ENCODE results near the gene ETV6. TPM values are rescaled to one million over a fixed set of nuclear protein-coding genes. Genes with fewer than 3 reads are reported as not detected.
A peak's percentile ranks its signal among the peaks of the same experiment; 100 is the strongest.

ETV6 gene
- total RNA-seq, 1 donor from 2014 or later, result 14.7 TPM

DNA sequence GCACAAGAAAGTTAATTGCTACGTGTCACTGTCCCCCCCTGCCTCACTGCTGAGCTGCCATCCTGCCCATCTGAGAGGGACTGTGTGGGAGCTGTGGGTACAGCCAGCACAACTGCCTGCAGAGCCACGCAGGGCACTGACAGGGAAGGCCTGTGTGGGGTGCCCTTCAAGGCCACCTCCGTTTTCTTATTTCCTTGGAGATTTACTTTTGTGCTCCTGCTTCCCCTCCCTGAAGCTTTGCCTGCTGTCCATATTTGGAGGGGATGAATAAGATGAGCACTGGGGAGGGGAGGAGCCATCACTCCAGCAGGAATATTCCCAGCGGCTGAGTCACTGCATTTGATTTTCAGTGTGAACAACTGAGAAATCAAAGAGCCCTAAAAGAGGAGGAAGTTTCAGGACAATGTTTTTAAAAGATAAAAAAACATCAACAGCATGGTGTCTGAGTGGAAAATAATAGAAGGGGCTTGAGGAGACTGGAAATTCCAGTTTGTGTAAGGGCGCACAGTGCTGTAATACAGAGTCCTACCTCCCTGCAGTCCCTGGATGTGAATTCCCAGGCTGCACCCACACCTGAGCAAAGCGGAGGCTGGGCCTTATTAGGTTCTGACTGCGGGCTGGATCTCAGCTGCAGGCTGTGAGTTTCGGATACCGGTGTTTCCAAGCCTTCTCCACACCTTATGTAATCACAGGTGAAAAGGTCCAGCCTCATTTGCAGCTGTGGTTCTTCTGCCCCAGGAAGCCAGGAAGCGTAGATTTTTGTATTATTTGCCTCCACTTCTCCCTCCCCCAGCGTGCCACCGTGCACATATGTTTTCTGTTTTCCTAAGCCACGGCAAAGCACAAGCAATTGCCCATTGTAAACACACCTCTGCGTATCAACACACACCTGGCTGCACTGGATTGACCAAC, 228.7 kb downstream of the ETV6 start:
- H3K9me3 ChIP-seq, result no peaks in the 10 kb centered on the region
- no peak overlapping the region for H3K4me3 ChIP-seq
- H3K36me3 ChIP-seq, result no peaks in the 10 kb centered on the region
- peak overlapping the region; percentile 62 for H3K27ac ChIP-seq
- TF ChIP-seq POLR2A (IDR thresholded peaks at IDR 0.05) (no peak), POLR2AphosphoS5 (IDR thresholded peaks at IDR 0.05; ENCODE audit: insufficient read depth in 1 of 2, low read depth in 1 of 2) (no peak)
- TF ChIP-seq, protein P1, sequence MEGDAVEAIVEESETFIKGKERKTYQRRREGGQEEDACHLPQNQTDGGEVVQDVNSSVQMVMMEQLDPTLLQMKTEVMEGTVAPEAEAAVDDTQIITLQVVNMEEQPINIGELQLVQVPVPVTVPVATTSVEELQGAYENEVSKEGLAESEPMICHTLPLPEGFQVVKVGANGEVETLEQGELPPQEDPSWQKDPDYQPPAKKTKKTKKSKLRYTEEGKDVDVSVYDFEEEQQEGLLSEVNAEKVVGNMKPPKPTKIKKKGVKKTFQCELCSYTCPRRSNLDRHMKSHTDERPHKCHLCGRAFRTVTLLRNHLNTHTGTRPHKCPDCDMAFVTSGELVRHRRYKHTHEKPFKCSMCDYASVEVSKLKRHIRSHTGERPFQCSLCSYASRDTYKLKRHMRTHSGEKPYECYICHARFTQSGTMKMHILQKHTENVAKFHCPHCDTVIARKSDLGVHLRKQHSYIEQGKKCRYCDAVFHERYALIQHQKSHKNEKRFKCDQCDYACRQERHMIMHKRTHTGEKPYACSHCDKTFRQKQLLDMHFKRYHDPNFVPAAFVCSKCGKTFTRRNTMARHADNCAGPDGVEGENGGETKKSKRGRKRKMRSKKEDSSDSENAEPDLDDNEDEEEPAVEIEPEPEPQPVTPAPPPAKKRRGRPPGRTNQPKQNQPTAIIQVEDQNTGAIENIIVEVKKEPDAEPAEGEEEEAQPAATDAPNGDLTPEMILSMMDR (IDR thresholded peaks at IDR 0.05), result no peak
- no peaks in the 10 kb centered on the region for H3K27me3 ChIP-seq
- H3K4me1 ChIP-seq, result peaks cover 38% of the 10 kb centered on the region
- intact Hi-C loops (cut with DNase I), result loop anchor here (10.0 kb wide), 1 partner anchor 223 kb away; no protein-coding TSS in a partner anchor
- DNase-seq (ENCODE audit: extremely low spot score in 2 of 2), result no peak

DNA sequence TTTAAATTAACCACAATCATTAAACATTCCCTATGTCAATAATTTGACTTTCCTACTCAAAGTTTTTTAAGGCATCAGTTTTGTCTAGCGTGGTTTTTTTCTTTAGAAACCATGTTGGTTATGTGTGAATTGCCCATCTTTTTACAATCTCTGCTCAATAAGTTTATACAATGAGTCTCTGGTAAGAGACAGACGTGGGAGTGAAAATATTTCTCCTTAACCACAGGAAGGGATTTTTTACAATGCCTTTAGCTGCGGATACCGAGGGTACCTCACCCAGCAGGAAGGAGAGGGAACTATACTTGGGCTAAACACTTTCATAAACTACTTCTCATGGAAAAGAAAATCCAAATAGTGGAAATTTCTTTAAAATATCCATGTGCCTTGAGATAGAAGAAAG, 229.8 kb downstream of the ETV6 start:
- Histone ChIP-seq H3K4me3 (no peak overlapping the region), H3K27me3 (no peaks in the 10 kb centered on the region), H3K4me1 (peaks cover 38% of the 10 kb centered on the region), H3K9me3 (no peaks in the 10 kb centered on the region), H3K36me3 (no peaks in the 10 kb centered on the region), H3K27ac (no peak overlapping the region)
- intact Hi-C loops (cut with DNase I), result loop anchor here (10.0 kb wide), 1 partner anchor 225 kb away; no protein-coding TSS in a partner anchor
- TF ChIP-seq, protein P1 (IDR thresholded peaks at IDR 0.05), result no peak
- no peak for TF ChIP-seq POLR2A (IDR thresholded peaks at IDR 0.05)
- no peak for TF ChIP-seq POLR2AphosphoS5 (IDR thresholded peaks at IDR 0.05; ENCODE audit: insufficient read depth in 1 of 2, low read depth in 1 of 2)
- no peak for DNase-seq (ENCODE audit: extremely low spot score in 2 of 2)

DNA sequence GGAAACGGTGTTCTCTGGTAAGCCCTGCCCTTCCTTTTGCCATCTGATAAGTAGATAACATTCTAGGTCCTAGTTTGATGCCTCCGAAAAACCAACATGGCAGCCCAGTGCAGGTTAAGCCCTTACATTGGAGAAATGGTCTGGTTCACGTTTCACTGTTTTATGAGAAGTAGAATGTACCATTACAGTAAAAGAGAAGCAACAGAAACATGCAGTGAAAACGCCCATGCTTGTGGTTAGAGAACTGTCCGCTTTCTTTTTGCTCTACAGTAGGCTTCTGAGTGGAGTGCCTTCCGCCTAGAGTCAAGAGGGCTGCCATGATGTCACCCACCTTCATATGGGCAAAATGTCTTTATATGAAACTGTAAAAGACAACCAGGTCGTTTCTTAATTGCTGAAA, 230.9 kb downstream of the ETV6 start:
- H3K27me3 ChIP-seq, result no peaks in the 10 kb centered on the region
- no peak for TF ChIP-seq POLR2AphosphoS5 (IDR thresholded peaks at IDR 0.05; ENCODE audit: insufficient read depth in 1 of 2, low read depth in 1 of 2)
- H3K9me3 ChIP-seq, result no peaks in the 10 kb centered on the region
- no peak overlapping the region for H3K27ac ChIP-seq
- no peak overlapping the region for H3K4me3 ChIP-seq
- no peak for DNase-seq (ENCODE audit: extremely low spot score in 2 of 2)
- peaks cover 41% of the 10 kb centered on the region for H3K4me1 ChIP-seq
- no peaks in the 10 kb centered on the region for H3K36me3 ChIP-seq
- intact Hi-C loops (cut with DNase I), result no loop called here

DNA sequence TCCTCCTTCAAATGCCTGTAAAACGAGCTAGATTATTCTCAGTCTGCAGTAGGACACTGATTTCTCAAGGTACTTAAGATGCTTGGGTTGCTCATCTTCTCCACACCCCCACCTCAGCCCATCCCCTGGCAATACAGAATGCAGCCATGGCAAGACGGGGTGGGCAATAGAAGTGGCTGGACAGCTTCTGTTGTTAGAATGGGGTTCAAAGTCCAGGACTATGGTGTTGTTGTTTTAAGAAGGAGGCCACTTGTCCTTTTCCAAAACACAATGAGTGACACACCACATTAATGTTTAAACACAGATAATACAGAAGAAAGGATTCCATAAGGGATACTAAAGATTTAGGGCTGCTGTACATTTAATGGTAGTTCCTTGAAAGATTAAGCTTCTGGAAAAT, 232.4 kb downstream of the ETV6 start:
- intact Hi-C loops (cut with DNase I), result no loop called here
- no peak for TF ChIP-seq POLR2A (IDR thresholded peaks at IDR 0.05)
- no peak for TF ChIP-seq POLR2AphosphoS5 (IDR thresholded peaks at IDR 0.05; ENCODE audit: insufficient read depth in 1 of 2, low read depth in 1 of 2)
- TF ChIP-seq, protein P1 (IDR thresholded peaks at IDR 0.05), result no peak
- Histone ChIP-seq H3K27me3 (no peaks in the 10 kb centered on the region), H3K27ac (no peak overlapping the region), H3K9me3 (no peaks in the 10 kb centered on the region), H3K4me3 (no peak overlapping the region), H3K4me1 (peaks cover 33% of the 10 kb centered on the region), H3K36me3 (peaks cover 0 to 6% of the 10 kb centered on the region in 2 donors)
- DNase-seq (ENCODE audit: extremely low spot score in 2 of 2), result no peak

DNA sequence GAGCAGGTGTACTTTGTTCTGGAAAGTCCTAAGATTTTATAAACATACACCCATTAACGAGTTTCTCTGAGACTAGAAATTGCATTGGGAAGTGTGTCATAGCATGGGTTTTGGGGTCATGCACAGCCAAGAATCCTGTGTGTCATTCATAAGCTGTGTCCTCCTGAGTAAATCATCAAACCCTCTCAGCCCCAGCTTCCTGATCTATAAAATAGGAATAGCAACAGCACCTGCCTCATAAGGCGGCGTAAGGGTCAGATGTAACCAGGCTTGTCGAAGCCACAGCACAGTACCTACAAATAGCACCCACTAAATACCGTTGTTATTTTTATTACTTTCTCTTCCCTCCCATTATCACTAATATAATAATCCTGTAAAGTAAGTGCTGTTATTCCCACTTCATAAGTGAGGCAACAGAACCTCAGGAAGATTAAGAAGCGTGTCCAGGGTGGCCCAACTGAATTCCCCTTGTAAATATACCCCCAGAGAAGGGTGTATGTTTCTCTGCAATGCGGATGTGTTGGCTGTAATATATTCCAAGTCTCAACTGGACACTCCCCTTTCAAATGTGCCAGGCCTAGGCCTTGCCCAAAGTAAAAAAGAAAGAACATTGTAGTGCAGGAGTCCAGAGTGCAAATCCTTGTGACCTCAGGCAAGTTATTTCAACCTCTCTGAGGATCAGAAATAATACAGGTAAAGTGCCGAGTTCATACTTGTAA, 233.0 kb downstream of the ETV6 start:
- intact Hi-C loops (cut with DNase I), result no loop called here
- H3K27me3 ChIP-seq, result no peaks in the 10 kb centered on the region
- H3K27ac ChIP-seq, result no peak overlapping the region
- H3K4me1 ChIP-seq, result peaks cover 29% of the 10 kb centered on the region
- H3K9me3 ChIP-seq, result no peaks in the 10 kb centered on the region
- H3K4me3 ChIP-seq, result no peak overlapping the region
- DNase-seq (ENCODE audit: extremely low spot score in 2 of 2), result no peak
- H3K36me3 ChIP-seq, result peaks cover 0 to 12% of the 10 kb centered on the region in 2 donors
- TF ChIP-seq POLR2AphosphoS5 (IDR thresholded peaks at IDR 0.05; ENCODE audit: insufficient read depth in 1 of 2, low read depth in 1 of 2), result no peak
- TF ChIP-seq, protein P1 (IDR thresholded peaks at IDR 0.05), result no peak
- no peak for TF ChIP-seq POLR2A (IDR thresholded peaks at IDR 0.05)

Measured in vagina (tissue), 2 donors.